WERI-Rb-1 (cell line): ENCODE data around the gene FASN.
A peak's percentile ranks its signal among the peaks of the same experiment; 100 is the strongest.
"Not testable (repeated sequence)": the region's sequence is repeated elsewhere in the genome, so short reads cannot be mapped to it uniquely, and the experiment has no call there.

Experiments
- DNase-seq: peaks from one replicate; pipeline ENCODE4 v3.0.0-alpha.2; 2020
- H3K27ac ChIP-seq: fragments of 250-450 bp; sonication (Bioruptor Pico); 2 replicates; pipeline ENCODE4 v1.5.1; 2020; ENCODE audit warnings: mild to moderate bottlenecking, moderate library complexity
- H3K27me3 ChIP-seq: fragments of 250-450 bp; sonication (Bioruptor Pico); 2 replicates; pipeline ENCODE4 v1.5.1; 2021; ENCODE audit warnings: mild to moderate bottlenecking, low read depth, moderate library complexity; ENCODE audit not compliant: insufficient read depth, severe bottlenecking
- H3K36me3 ChIP-seq: fragments of 250-450 bp; sonication (Bioruptor Pico); 2 replicates; pipeline ENCODE4 v1.5.1; 2020; ENCODE audit warnings: mild to moderate bottlenecking, moderate library complexity
- H3K4me3 ChIP-seq: 2 replicates; pipeline ENCODE4 v1.5.1; 2011; ENCODE audit warnings: low read depth, mild to moderate bottlenecking, control low read depth, low read length
- H3K9me3 ChIP-seq: fragments of 250-450 bp; sonication (Bioruptor Pico); 2 replicates; pipeline ENCODE4 v1.5.1; 2021; ENCODE audit warnings: mild to moderate bottlenecking, moderate library complexity; ENCODE audit not compliant: severe bottlenecking
- CTCF ChIP-seq: IDR thresholded peaks from 2 replicates; pipeline ENCODE4 v1.5.1; 2011; ENCODE audit warnings: low read depth, mild to moderate bottlenecking, control low read depth, inconsistent platforms, low read length

FASN gene

GRCh38 chr17:82098169-82098938 is at the start of gene FASN:
TSS of gene FASN (minus strand) at chr17:82098236. CDS start at chr17:82096445, 1,791 bp downstream.
- Histone ChIP-seq H3K4me3 (peak within 1 kb of the TSS; percentile 77), H3K27ac (peak within 1 kb of the TSS; percentile 97), H3K36me3 (peaks cover 47% of the 10 kb centered on the region), H3K27me3 (no peaks in the 10 kb centered on the region), H3K9me3 (peaks cover 2% of the 10 kb centered on the region)
- peak; percentile 75 for TF ChIP-seq CTCF
- peak; percentile 98 for DNase-seq

- no peak for DNase-seq
- Histone ChIP-seq H3K27ac (no peak overlapping the region), H3K36me3 (peaks cover 10% of the 10 kb centered on the region), H3K4me3 (no peak overlapping the region), H3K9me3 (no peaks in the 10 kb centered on the region), H3K27me3 (no peaks in the 10 kb centered on the region)
- no peak for TF ChIP-seq CTCF
Measured at GRCh38 chr17:82146663-82147654, 48.9 kb upstream of the FASN start.

- Histone ChIP-seq H3K27ac (no peak overlapping the region), H3K27me3 (no peaks in the 10 kb centered on the region), H3K4me3 (no peak overlapping the region), H3K9me3 (no peaks in the 10 kb centered on the region), H3K36me3 (peaks cover 9% of the 10 kb centered on the region)
- no peak for DNase-seq
- TF ChIP-seq CTCF: no peak
Measured at GRCh38 chr17:82145550-82146155, 47.6 kb upstream of the FASN start.

GRCh38 chr17:82143333-82143732 is 45.3 kb upstream of the FASN start:
- H3K9me3 ChIP-seq: no peaks in the 10 kb centered on the region
- H3K27me3 ChIP-seq: no peaks in the 10 kb centered on the region
- peaks cover 6% of the 10 kb centered on the region for H3K36me3 ChIP-seq
- H3K27ac ChIP-seq: no peak overlapping the region
- no peak for TF ChIP-seq CTCF
- H3K4me3 ChIP-seq: no peak overlapping the region
- no peak for DNase-seq

GRCh38 chr17:82139961-82140360 is 41.9 kb upstream of the FASN start:
- H3K9me3 ChIP-seq, H3K4me3 ChIP-seq, H3K27me3 ChIP-seq, H3K27ac ChIP-seq, H3K36me3 ChIP-seq, DNase-seq: not testable (repeated sequence)

GRCh38 chr17:82138511-82138992 is 40.5 kb upstream of the FASN start:
- TF ChIP-seq CTCF: no peak
- no peak for DNase-seq
- Histone ChIP-seq H3K27ac (no peak overlapping the region), H3K27me3 (no peaks in the 10 kb centered on the region), H3K9me3 (no peaks in the 10 kb centered on the region), H3K36me3 (no peaks in the 10 kb centered on the region), H3K4me3 (no peak overlapping the region)
